K562 (cell line): ENCODE data around the gene ITPRIPL2. TPM values are rescaled to one million over a fixed set of nuclear protein-coding genes. Genes with fewer than 3 reads are reported as not detected.

ENCODE experiments used
- ADNP ChIP-seq: fragments of 200-800 bp; sonication (Bioruptor generic); IDR thresholded peaks from 2 replicates; pipeline ENCODE4 v1.6.1; 2016; ENCODE audit warnings: missing genetic modification characterization, missing compliant biosample characterization
- BCOR ChIP-seq: fragments of 450-650 bp; IDR thresholded peaks from 2 replicates; pipeline ENCODE4 v1.6.1; 2016
- CEBPB ChIP-seq: fragments of 450-650 bp; IDR thresholded peaks from 2 replicates; pipeline ENCODE4 v1.6.1; 2016; ENCODE audit warnings: missing genetic modification characterization, missing compliant biosample characterization
- CTBP1 ChIP-seq: fragments of 450-650 bp; IDR thresholded peaks from 2 replicates; pipeline ENCODE4 v1.6.1; 2016; ENCODE audit warnings: borderline replicate concordance
- CXXC5 ChIP-seq: fragments of 250-450 bp; sonication (Bioruptor Pico); IDR thresholded peaks from 2 replicates; pipeline ENCODE4 v1.8.0; 2022; ENCODE audit warnings: inconsistent platforms, mild to moderate bottlenecking, moderate library complexity
- DLX4 ChIP-seq: fragments of 250-450 bp; sonication (Bioruptor Pico); IDR thresholded peaks from 2 replicates; pipeline ENCODE4 v1.6.1; 2021; ENCODE audit warnings: mild to moderate bottlenecking
- ELF4 ChIP-seq: fragments of 450-650 bp; formaldehyde crosslinking; IDR thresholded peaks from 2 replicates; pipeline ENCODE4 v1.4.0; 2022; ENCODE audit warnings: missing genetic modification characterization
- HEY1 ChIP-seq: fragments of 250-450 bp; sonication (Bioruptor Pico); IDR thresholded peaks from 2 replicates; pipeline ENCODE4 v1.5.0; 2020; ENCODE audit warnings: mild to moderate bottlenecking, moderate library complexity, borderline replicate concordance
- JUND ChIP-seq, 2 experiments: IDR thresholded peaks; 2 replicates in 1 of 2; 3 replicates in 1 of 2; pipeline ENCODE4 v1.6.1; 2011; ENCODE audit warnings: borderline replicate concordance in 2 of 2, low read depth in 2 of 2, low read length in 2 of 2, improper control_type of control experiment in 1 of 2, missing biosample characterization in 1 of 2, missing genetic modification characterization in 1 of 2, missing genetic modification reagents in 1 of 2
- LARP7 ChIP-seq: fragments of 450-650 bp; IDR thresholded peaks from 2 replicates; pipeline ENCODE4 v1.6.1; 2016
- MXI1 ChIP-seq: IDR thresholded peaks from 2 replicates; pipeline ENCODE4 v1.6.1; 2011; ENCODE audit warnings: low read depth, mild to moderate bottlenecking, improper control_type of control experiment, low read length
- NCOR1 ChIP-seq: fragments of 450-650 bp; IDR thresholded peaks from 2 replicates; pipeline ENCODE4 v1.6.1; 2016; ENCODE audit warnings: mild to moderate bottlenecking, moderate library complexity
- NFIC ChIP-seq: fragments of 450-650 bp; IDR thresholded peaks from 2 replicates; pipeline ENCODE4 v1.6.1; 2017; ENCODE audit warnings: mild to moderate bottlenecking, inconsistent platforms
- PML ChIP-seq: IDR thresholded peaks from 2 replicates; pipeline ENCODE4 v1.6.1; 2012; ENCODE audit warnings: low read length, inconsistent platforms
- RBM34 ChIP-seq: fragments of 200-400 bp; formaldehyde crosslinking; IDR thresholded peaks from 2 replicates; pipeline ENCODE4 v1.6.1; 2018; ENCODE audit warnings: low read length, borderline replicate concordance; ENCODE audit not compliant: insufficient read depth
- SMARCA5 ChIP-seq: fragments of 450-650 bp; IDR thresholded peaks from 2 replicates; pipeline ENCODE4 v1.6.1; 2016
- TAF1 ChIP-seq: IDR thresholded peaks from 2 replicates; pipeline ENCODE4 v1.6.1; 2011; ENCODE audit warnings: mild to moderate bottlenecking, low read length, moderate library complexity; ENCODE audit not compliant: insufficient read depth, control insufficient read depth, severe bottlenecking; ENCODE audit errors: extremely low read depth
- TCF3 ChIP-seq: sonication (generic); formaldehyde crosslinking; IDR thresholded peaks from 2 replicates; pipeline ENCODE4 v1.4.0; 2020; ENCODE audit warnings: mild to moderate bottlenecking, missing genetic modification reagents
- TRIM24 ChIP-seq, 2 experiments: fragments of 450-650 bp; IDR thresholded peaks; 2 replicates each; pipeline ENCODE4 v1.6.1; 2016
- ZNF583 ChIP-seq: fragments of 250-450 bp; sonication (Bioruptor Pico); IDR thresholded peaks from 2 replicates; pipeline ENCODE4 v1.4.0; 2020
- ZNF764 ChIP-seq: fragments of 250-450 bp; sonication (Bioruptor Pico); IDR thresholded peaks from 2 replicates; pipeline ENCODE4 v1.4.0; 2020; ENCODE audit warnings: low read depth, mild to moderate bottlenecking, moderate library complexity
- ZNF830 ChIP-seq: fragments of 250-450 bp; sonication (Bioruptor Pico); IDR thresholded peaks from 2 replicates; pipeline ENCODE4 v1.5.0; 2021; ENCODE audit warnings: mild to moderate bottlenecking
- polyA plus RNA-seq, 8 experiments: library from polyadenylated mRNA; depleted of rRNA in 4 of 8; stranded (reverse) in 5 of 8; unstranded in 3 of 8; fragments of >200 nt; fragmentation: Nextera tagmentation in 2 of 8; fragmentation: Illumina TruSeq in 1 of 8; extraction: Ambion mirVana in 2 of 8; extraction: Trizol in 1 of 8; gene quantifications; 2 replicates each; pipeline versions ENCODE4 v1.2.1 to v1.2.3, GENCODE V29; 2011 to 2014; ENCODE audit warnings: inconsistent platforms in 1 of 8, missing spikeins in 1 of 8
- total RNA-seq, 7 experiments: library from RNA; depleted of rRNA in 6 of 7; stranded (reverse); fragments of >200 nt in 6 of 7; fragmentation: Illumina TruSeq in 2 of 7; extraction: Trizol in 2 of 7; gene quantifications; 2 replicates each; pipeline versions ENCODE4 v1.2.1 to v1.2.3, GENCODE V29; 2011 to 2021; ENCODE audit warnings: low replicate concordance in 1 of 7
- TF ChIP-seq, protein P1 (sequence below): sonication (generic); formaldehyde crosslinking; IDR thresholded peaks from 2 replicates; pipeline ENCODE4 v1.8.0; 2022; ENCODE audit warnings: mild to moderate bottlenecking, missing genetic modification reagents
- TF ChIP-seq, protein P2 (sequence below), 2 experiments: fragments of 450-650 bp; IDR thresholded peaks; 2 replicates each; pipeline ENCODE4 v1.6.1; 2016
- TF ChIP-seq, protein P3 (sequence below): sonication (generic); formaldehyde crosslinking; IDR thresholded peaks from 2 replicates; pipeline ENCODE4 v1.5.0; 2020; ENCODE audit warnings: missing genetic modification reagents
- TF ChIP-seq, protein P4 (sequence below): fragments of 250-450 bp; sonication (Bioruptor Pico); IDR thresholded peaks from 2 replicates; pipeline ENCODE4 v1.5.0; 2021; ENCODE audit warnings: mild to moderate bottlenecking, borderline replicate concordance

The ITPRIPL2 gene
- total and polyA plus RNA-seq, 9 of the 15 experiments (the other 6 are each of a cell fraction or from before 2014, with no cell fraction given): 0.04 to 2.2 (median 0.58) TPM

DNA sequence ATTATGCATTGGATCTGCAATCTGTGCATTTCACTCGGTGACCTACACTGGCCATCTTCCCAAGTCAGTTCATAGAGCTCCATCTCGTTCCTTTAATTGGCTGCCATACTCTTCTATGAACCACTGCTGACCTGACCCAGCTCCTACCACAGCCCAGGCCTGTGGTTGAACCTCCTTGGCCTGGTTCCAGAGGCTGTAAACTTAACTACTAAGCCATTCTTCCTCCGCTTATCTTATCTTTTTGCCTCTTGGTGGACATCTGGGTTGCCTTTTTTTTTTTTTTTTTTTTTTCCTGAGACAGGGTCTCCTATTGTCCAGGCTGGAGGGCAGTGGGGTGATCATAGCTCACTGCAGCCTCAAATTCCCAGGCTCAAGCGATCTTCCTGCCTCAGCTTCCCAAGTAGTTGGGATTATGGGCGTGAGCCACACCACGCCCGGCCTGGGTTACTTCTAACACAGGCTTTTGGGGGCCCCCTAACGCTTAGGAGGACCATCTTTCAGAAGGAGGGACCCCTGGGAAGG, 28.0 kb upstream of the ITPRIPL2 start (continued):
- TF ChIP-seq, protein P1, sequence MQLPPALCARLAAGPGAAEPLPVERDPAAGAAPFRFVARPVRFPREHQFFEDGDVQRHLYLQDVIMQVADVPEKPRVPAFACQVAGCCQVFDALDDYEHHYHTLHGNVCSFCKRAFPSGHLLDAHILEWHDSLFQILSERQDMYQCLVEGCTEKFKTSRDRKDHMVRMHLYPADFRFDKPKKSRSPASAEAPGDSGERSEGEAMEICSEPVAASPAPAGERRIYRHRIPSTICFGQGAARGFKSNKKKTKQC (CRISPR knock-in tag): no peak
- TF ChIP-seq ELF4 (CRISPR knock-in tag): no peak
- TF ChIP-seq HEY1: no peak
- TF ChIP-seq, protein P2, sequence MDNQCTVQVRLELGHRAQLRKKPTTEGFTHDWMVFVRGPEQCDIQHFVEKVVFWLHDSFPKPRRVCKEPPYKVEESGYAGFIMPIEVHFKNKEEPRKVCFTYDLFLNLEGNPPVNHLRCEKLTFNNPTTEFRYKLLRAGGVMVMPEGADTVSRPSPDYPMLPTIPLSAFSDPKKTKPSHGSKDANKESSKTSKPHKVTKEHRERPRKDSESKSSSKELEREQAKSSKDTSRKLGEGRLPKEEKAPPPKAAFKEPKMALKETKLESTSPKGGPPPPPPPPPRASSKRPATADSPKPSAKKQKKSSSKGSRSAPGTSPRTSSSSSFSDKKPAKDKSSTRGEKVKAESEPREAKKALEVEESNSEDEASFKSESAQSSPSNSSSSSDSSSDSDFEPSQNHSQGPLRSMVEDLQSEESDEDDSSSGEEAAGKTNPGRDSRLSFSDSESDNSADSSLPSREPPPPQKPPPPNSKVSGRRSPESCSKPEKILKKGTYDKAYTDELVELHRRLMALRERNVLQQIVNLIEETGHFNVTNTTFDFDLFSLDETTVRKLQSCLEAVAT (IDR thresholded peaks at IDR 0.05): 0 out of 4 replicates have a peak, but pooled peaks of 1 of the 2 experiments have one; percentile 18
- TF ChIP-seq BCOR: peak; percentile 31; the same call in 1 of the 2 replicates
- no peak for TF ChIP-seq LARP7
- peak; percentile 96 for TF ChIP-seq NFIC
- TF ChIP-seq CXXC5 (CRISPR knock-in tag): 0 out of 2 replicates have a peak, but pooled peaks have one; percentile 13
- no peak for TF ChIP-seq CTBP1
- peak; percentile 54 for TF ChIP-seq NCOR1
- no peak for TF ChIP-seq SMARCA5
- no peak for TF ChIP-seq DLX4 (CRISPR knock-in tag)
- TF ChIP-seq MXI1: no peak
- TF ChIP-seq TRIM24 (IDR thresholded peaks at IDR 0.05): peak; percentile 24 to 53; a peak in 2 of 4 replicates
- TF ChIP-seq RBM34: no peak
- TF ChIP-seq, protein P3, sequence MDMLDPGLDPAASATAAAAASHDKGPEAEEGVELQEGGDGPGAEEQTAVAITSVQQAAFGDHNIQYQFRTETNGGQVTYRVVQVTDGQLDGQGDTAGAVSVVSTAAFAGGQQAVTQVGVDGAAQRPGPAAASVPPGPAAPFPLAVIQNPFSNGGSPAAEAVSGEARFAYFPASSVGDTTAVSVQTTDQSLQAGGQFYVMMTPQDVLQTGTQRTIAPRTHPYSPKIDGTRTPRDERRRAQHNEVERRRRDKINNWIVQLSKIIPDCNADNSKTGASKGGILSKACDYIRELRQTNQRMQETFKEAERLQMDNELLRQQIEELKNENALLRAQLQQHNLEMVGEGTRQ (CRISPR knock-in tag): no peak
- no peak for TF ChIP-seq ZNF764
- TF ChIP-seq PML: peak; percentile 40; the same call in 1 of the 2 replicates
- peak; percentile 10; the same call in 1 of the 2 replicates for TF ChIP-seq JUND (IDR thresholded peaks at IDR 0.05; ENCODE audit: borderline replicate concordance, low read depth, low read length)
- TF ChIP-seq JUND (tag; IDR thresholded peaks at IDR 0.05; ENCODE audit: borderline replicate concordance, low read depth, low read length): no peak; the same call in 2 of the 3 replicates
- TF ChIP-seq CEBPB (tag): no peak
- no peak for TF ChIP-seq ZNF583 (CRISPR knock-in tag)
- TF ChIP-seq, protein P4, sequence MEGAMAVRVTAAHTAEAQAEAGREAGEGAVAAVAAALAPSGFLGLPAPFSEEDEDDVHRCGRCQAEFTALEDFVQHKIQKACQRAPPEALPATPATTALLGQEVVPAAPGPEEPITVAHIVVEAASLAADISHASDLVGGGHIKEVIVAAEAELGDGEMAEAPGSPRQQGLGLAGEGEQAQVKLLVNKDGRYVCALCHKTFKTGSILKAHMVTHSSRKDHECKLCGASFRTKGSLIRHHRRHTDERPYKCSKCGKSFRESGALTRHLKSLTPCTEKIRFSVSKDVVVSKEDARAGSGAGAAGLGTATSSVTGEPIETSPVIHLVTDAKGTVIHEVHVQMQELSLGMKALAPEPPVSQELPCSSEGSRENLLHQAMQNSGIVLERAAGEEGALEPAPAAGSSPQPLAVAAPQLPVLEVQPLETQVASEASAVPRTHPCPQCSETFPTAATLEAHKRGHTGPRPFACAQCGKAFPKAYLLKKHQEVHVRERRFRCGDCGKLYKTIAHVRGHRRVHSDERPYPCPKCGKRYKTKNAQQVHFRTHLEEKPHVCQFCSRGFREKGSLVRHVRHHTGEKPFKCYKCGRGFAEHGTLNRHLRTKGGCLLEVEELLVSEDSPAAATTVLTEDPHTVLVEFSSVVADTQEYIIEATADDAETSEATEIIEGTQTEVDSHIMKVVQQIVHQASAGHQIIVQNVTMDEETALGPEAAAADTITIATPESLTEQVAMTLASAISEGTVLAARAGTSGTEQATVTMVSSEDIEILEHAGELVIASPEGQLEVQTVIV (CRISPR knock-in tag): no peak
- TF ChIP-seq ADNP (tag): no peak
- TF ChIP-seq TCF3 (CRISPR knock-in tag): peak; percentile 75
- no peak for TF ChIP-seq ZNF830 (CRISPR knock-in tag)
- TF ChIP-seq TAF1: no peak
